DND-41 (cell line): ENCODE results near the gene SELENOH.

ENCODE experiments used
- CTCF ChIP-seq: IDR thresholded peaks from 2 replicates; pipeline ENCODE4 v1.5.1; 2012; ENCODE audit warnings: borderline replicate concordance, low read length, moderate library complexity, mild to moderate bottlenecking; ENCODE audit not compliant: poor library complexity, severe bottlenecking; ENCODE audit errors: extremely low read depth
- EZH2 ChIP-seq: IDR thresholded peaks from 3 replicates; pipeline ENCODE4 v1.6.1; 2012; ENCODE audit warnings: borderline replicate concordance, low read depth, mild to moderate bottlenecking, moderate library complexity, low read length, inconsistent platforms; ENCODE audit not compliant: severe bottlenecking

DNA sequence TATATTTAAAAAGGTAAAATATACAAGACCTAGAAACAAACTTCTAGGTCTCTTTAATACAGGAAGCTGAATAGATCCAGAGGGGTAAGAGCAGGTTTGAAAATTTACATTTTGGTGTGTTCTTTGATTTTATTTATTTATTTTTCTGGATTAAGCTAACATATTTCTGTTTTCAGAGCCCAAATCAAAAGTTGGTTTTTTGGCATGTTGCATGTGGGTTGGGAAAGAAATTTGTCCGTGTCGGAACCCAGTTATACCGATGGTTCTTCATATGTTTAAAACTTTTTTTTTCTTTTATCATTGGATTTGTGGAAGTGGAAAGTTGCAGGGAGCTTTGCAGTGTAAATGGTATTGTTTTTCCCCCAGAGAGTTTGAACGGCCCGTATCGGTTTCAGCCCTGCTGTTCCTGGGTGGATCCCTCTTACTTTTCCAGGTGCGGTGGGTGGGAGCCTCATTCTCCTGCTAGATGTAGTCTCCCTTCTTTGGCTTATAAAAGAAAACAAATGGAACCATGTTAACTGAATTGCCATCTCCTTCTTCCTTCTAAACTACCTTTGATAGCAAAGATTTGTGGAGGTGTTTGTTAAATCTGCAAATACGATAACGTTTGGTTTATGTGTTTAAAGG, 21.1 kb downstream of the SELENOH start:
- no peak for TF ChIP-seq EZH2
- TF ChIP-seq CTCF, result no peak
